Liver (tissue), 9 donors: Measurements from ENCODE around the gene ERBB2. TPM values are rescaled to one million over a fixed set of nuclear protein-coding genes. Genes with fewer than 3 reads are reported as not detected.

ENCODE experiments used
- DNase-seq: peaks from one replicate; pipeline ENCODE4 v3.0.0-alpha.2; 2017; ENCODE audit warnings: low spot score
- H3K27ac ChIP-seq, 2 donors: one replicate each; pipeline ENCODE4 v1.7.0; 2013; ENCODE audit warnings: inconsistent platforms in 2 of 2, low read length in 2 of 2, control low read depth in 1 of 2, low read depth in 1 of 2, mild to moderate bottlenecking in 1 of 2
- H3K27me3 ChIP-seq, 4 donors: one replicate each; pipeline versions ENCODE4 v1.6.1 to v1.7.0; 2013; ENCODE audit warnings: low read length in 3 of 4, inconsistent platforms in 1 of 4, mild to moderate bottlenecking in 1 of 4, moderate library complexity in 1 of 4; ENCODE audit not compliant: control insufficient read depth in 4 of 4, insufficient read depth in 4 of 4
- H3K36me3 ChIP-seq, 4 donors: one replicate each; pipeline versions ENCODE4 v1.6.1 to v1.7.0; 2013; ENCODE audit warnings: low read length in 3 of 4, mild to moderate bottlenecking in 3 of 4, low read depth in 1 of 4, moderate library complexity in 1 of 4; ENCODE audit not compliant: control insufficient read depth in 4 of 4, insufficient read depth in 3 of 4
- H3K4me1 ChIP-seq, 4 donors: one replicate each; pipeline versions ENCODE4 v1.6.1 to v1.7.0; 2013; ENCODE audit warnings: low read length in 3 of 4, mild to moderate bottlenecking in 3 of 4, moderate library complexity in 1 of 4; ENCODE audit not compliant: control insufficient read depth in 4 of 4, insufficient read depth in 4 of 4
- H3K4me3 ChIP-seq, 3 donors: one replicate each; pipeline versions ENCODE4 v1.6.1 to v1.7.0; 2013; ENCODE audit warnings: low read length in 3 of 3, control low read depth in 1 of 3, low read depth in 1 of 3, mild to moderate bottlenecking in 1 of 3
- H3K9ac ChIP-seq, 2 donors: one replicate each; pipeline ENCODE4 v1.7.0; 2013; ENCODE audit warnings: low read length in 2 of 2, mild to moderate bottlenecking in 2 of 2, moderate library complexity in 2 of 2, control low read depth in 1 of 2, low read depth in 1 of 2
- H3K9me3 ChIP-seq, 4 donors: one replicate each; pipeline versions ENCODE4 v1.6.1 to v1.7.0; 2013; ENCODE audit warnings: low read length in 3 of 4; ENCODE audit not compliant: control insufficient read depth in 4 of 4
- EGR1 ChIP-seq, 2 donors: IDR thresholded peaks; 2 replicates each; pipeline ENCODE4 v1.6.1; 2016 to 2018; ENCODE audit warnings: antibody characterized with exemption in 2 of 2, low read depth in 2 of 2
- FOXA1 ChIP-seq: IDR thresholded peaks from 2 replicates; pipeline ENCODE4 v1.6.1; 2016; ENCODE audit warnings: antibody characterized with exemption
- HNF4A ChIP-seq, 2 donors: conservative IDR thresholded peaks; 2 replicates each; pipeline ENCODE4 v1.6.1; 2016; ENCODE audit warnings: antibody characterized with exemption in 2 of 2, mild to moderate bottlenecking in 2 of 2
- RXRA ChIP-seq, 2 donors: IDR thresholded peaks; 2 replicates each; pipeline ENCODE4 v1.6.1; 2017 to 2018; ENCODE audit warnings: antibody characterized with exemption in 2 of 2, mild to moderate bottlenecking in 1 of 2
- WGBS: extraction: QIAGEN DNeasy Blood & Tissue Kit; methylation state at CpG from one replicate; pipeline ENCODE4 v1.1.7; 2013; 5-methylcytosine and 5-hydroxymethylcytosine counted together
- polyA plus RNA-seq, 2 donors: library from polyadenylated mRNA; stranded (reverse) in 1 of 2; unstranded in 1 of 2; fragments of 200-250 nt in 1 of 2; fragments of >200 nt in 1 of 2; fragmentation: Nextera tagmentation in 1 of 2; extraction: Ambion mirVana in 1 of 2; gene quantifications; one replicate each; pipeline versions ENCODE4 v1.2.1 to v1.2.3, GENCODE V29; 2013 to 2015
- total RNA-seq, 2 donors: library from RNA; depleted of rRNA; stranded (reverse); fragments of >200 nt; gene quantifications; one replicate each; pipeline ENCODE4 v1.2.3, GENCODE V29; 2014
- TF ChIP-seq, protein P1 (sequence below): fragments of 150-350 bp; IDR thresholded peaks from 2 replicates; pipeline ENCODE4 v1.5.1; 2017; ENCODE audit warnings: improper control_type of control experiment, low read depth, low read length; ENCODE audit not compliant: missing input control
- TF ChIP-seq, protein P2 (sequence below): IDR thresholded peaks from 2 replicates; pipeline ENCODE4 v1.6.1; 2016; ENCODE audit warnings: antibody characterized with exemption
- TF ChIP-seq, protein P3 (sequence below): IDR thresholded peaks from 2 replicates; pipeline ENCODE4 v1.6.1; 2016; ENCODE audit warnings: antibody characterized with exemption
- donor health status: healthy.
- donor health status: healthy.
- donor health status: healthy.
- donor health status: healthy.
- donor health status: healthy.

The ERBB2 gene
- total and polyA plus RNA-seq, 4 donors: 4.7 to 28.8 (median 15.7) TPM

DNA sequence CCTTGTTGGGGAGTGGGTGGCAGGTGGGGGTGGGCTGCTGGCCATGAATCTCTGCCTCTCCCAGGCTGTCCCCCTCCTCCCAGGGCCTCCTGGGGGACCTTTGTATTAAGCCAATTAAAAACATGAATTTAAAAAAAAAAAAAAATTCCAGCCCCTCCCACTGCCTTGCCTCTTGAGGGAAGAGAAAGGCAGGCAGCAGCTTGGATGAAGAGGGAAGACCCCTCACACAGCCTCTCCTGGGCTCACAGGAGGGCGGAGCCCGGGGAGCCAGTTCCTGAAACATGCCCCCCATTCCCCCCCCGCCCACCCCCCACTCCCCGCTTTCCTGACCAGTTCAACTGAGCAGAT, 36.5 kb upstream of the ERBB2 start:
- no peak overlapping the region for H3K27ac ChIP-seq
- H3K4me1 ChIP-seq: peaks cover 29 to 74% (median 64%) of the 10 kb centered on the region in 4 donors
- no peak for TF ChIP-seq FOXA1
- TF ChIP-seq EGR1 (IDR thresholded peaks at IDR 0.05; ENCODE audit: low read depth in 2 of 2): no peak
- TF ChIP-seq, protein P1, sequence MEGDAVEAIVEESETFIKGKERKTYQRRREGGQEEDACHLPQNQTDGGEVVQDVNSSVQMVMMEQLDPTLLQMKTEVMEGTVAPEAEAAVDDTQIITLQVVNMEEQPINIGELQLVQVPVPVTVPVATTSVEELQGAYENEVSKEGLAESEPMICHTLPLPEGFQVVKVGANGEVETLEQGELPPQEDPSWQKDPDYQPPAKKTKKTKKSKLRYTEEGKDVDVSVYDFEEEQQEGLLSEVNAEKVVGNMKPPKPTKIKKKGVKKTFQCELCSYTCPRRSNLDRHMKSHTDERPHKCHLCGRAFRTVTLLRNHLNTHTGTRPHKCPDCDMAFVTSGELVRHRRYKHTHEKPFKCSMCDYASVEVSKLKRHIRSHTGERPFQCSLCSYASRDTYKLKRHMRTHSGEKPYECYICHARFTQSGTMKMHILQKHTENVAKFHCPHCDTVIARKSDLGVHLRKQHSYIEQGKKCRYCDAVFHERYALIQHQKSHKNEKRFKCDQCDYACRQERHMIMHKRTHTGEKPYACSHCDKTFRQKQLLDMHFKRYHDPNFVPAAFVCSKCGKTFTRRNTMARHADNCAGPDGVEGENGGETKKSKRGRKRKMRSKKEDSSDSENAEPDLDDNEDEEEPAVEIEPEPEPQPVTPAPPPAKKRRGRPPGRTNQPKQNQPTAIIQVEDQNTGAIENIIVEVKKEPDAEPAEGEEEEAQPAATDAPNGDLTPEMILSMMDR: no peak
- no peak for TF ChIP-seq RXRA (IDR thresholded peaks at IDR 0.05)
- TF ChIP-seq, protein P2, sequence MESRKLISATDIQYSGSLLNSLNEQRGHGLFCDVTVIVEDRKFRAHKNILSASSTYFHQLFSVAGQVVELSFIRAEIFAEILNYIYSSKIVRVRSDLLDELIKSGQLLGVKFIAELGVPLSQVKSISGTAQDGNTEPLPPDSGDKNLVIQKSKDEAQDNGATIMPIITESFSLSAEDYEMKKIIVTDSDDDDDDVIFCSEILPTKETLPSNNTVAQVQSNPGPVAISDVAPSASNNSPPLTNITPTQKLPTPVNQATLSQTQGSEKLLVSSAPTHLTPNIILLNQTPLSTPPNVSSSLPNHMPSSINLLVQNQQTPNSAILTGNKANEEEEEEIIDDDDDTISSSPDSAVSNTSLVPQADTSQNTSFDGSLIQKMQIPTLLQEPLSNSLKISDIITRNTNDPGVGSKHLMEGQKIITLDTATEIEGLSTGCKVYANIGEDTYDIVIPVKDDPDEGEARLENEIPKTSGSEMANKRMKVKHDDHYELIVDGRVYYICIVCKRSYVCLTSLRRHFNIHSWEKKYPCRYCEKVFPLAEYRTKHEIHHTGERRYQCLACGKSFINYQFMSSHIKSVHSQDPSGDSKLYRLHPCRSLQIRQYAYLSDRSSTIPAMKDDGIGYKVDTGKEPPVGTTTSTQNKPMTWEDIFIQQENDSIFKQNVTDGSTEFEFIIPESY: no peak
- TF ChIP-seq, protein P3, sequence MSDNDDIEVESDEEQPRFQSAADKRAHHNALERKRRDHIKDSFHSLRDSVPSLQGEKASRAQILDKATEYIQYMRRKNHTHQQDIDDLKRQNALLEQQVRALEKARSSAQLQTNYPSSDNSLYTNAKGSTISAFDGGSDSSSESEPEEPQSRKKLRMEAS: no peak
- H3K4me3 ChIP-seq: no peak overlapping the region
- H3K9ac ChIP-seq: no peak overlapping the region
- DNase-seq: no peak
- H3K36me3 ChIP-seq: peaks cover 0 to 15% (median 2%) of the 10 kb centered on the region in 4 donors
- no peaks in the 10 kb centered on the region for H3K9me3 ChIP-seq
- no peaks in the 10 kb centered on the region for H3K27me3 ChIP-seq
- 55% methylated on average over 4 of the region's 4 CpGs for WGBS

DNA sequence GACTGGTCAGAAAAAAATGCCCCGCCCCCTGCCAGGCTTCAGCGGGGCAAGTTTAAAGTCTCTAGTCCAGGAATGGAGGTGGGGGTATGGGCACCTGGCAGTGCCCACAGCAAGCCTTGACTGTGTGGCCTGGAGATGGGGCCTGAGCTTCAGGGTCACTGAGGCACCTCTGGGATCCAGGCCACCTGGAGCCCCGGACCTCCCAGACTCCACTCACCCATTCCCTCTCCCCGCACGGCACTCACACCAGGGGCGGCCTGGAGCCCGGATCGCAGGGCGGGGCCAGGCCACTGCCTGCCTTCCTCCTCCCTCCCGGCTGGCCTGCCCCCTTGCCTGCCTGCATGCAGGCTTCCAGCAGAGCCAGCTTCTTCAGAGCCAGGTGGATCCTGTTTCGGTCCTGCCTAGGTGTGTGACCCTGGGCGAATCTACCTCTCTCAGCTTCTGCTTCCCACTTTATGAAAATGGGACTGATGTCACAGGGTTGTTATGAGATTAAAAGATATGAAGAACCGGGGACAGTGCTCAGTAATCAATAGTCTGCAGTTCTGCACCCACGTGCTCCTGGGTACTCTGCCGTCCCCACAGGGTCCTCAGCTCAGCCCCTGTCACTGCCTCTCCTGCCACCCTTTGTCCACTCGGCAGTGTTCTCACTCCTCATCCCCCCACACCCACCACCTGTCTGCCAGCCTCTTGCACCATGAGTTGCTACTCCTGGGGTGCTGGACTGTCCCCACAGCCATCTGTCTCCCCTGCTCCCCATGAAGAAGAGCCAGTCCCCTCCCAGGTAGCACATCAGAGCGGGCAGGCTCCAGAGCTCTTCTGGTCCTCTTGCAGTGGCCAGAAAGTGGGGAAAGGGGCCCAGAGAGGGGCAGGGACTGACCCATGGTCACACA, 35.9 kb upstream of the ERBB2 start:
- no peaks in the 10 kb centered on the region for H3K9me3 ChIP-seq
- H3K27ac ChIP-seq: no peak overlapping the region
- H3K4me1 ChIP-seq: peaks cover 31 to 79% (median 66%) of the 10 kb centered on the region in 4 donors
- no peak for DNase-seq
- peak; percentile 47 to 83 for TF ChIP-seq HNF4A (conservative IDR thresholded peaks at IDR 0.05)
- TF ChIP-seq, protein P2: no peak
- WGBS: 31% methylated on average over 17 of the region's 17 CpGs
- H3K4me3 ChIP-seq: no peak overlapping the region
- H3K9ac ChIP-seq: no peak overlapping the region
- no peaks in the 10 kb centered on the region for H3K27me3 ChIP-seq
- peaks cover 0 to 10% (median 0%) of the 10 kb centered on the region in 4 donors for H3K36me3 ChIP-seq
